ENCODE results near the gene CACNA2D2.

CACNA2D2 gene

DNA sequence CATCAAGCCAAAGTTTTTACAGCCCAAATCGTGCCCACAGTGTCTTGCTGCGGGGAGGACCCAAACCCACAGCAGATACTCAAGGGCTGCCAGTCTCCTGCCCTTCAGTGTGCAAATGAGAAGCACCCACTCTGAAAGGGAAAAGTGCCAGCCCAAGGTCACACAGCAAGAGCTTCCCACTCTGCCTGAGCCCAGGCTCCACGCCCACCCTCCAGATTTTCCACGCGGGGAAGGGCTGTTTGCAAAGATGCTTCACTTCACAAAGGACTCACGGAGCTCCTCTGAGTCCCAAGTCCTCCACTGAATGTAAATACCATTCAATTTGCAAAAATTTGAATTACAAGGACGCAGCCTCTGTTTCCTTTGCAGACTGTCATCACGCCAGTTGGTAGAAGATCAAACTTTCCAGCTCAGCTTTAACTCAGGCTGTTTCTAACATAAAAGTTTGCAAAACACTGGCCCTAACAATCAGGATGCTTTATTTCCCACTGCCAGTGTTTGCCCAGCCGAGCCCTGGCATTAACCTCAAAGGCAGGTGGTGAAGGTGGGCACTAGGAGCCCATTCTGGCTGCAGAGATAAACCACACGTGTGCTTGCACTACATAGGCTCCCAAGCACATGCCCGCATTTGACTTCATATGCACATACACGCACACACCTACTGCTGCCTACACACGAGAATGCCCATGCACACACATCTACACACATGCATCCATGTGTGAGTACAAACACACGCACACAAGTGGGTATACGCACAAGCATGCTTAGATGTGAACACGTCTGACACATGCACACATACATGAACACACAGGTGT is 7.6 kb downstream of the CACNA2D2 start:
- no peak overlapping the region for H3K4me3 ChIP-seq (replicated peaks; ENCODE audit: low read depth, low read length)
- no peak for DNase-seq (ENCODE audit: extremely low read depth, low read depth)
- TF ChIP-seq, protein P1, sequence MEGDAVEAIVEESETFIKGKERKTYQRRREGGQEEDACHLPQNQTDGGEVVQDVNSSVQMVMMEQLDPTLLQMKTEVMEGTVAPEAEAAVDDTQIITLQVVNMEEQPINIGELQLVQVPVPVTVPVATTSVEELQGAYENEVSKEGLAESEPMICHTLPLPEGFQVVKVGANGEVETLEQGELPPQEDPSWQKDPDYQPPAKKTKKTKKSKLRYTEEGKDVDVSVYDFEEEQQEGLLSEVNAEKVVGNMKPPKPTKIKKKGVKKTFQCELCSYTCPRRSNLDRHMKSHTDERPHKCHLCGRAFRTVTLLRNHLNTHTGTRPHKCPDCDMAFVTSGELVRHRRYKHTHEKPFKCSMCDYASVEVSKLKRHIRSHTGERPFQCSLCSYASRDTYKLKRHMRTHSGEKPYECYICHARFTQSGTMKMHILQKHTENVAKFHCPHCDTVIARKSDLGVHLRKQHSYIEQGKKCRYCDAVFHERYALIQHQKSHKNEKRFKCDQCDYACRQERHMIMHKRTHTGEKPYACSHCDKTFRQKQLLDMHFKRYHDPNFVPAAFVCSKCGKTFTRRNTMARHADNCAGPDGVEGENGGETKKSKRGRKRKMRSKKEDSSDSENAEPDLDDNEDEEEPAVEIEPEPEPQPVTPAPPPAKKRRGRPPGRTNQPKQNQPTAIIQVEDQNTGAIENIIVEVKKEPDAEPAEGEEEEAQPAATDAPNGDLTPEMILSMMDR (IDR thresholded peaks at IDR 0.05; ENCODE audit: low read depth, low read length, missing control alignments): no peak

DNA sequence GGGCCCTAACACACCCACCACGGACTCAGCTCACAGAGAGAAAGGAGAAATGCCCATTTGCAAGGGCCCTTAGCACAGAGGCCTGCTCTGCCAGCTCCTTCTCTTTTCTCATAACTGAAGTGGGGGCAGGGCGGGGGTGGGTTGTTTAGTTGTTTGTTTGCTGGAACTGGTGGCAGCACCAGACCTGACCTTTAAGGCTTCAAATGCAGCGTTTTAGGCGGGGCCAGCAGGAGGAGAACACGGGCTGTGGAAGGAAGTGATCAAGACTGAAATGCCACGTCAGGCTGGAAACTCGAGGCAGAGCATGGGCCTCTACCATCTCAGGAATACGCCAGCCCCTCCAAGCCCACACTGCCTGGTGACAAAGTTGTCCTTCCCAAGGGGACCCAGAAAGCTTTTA is 9.3 kb downstream of the CACNA2D2 start:
- TF ChIP-seq, protein P1 (IDR thresholded peaks at IDR 0.05; ENCODE audit: low read depth, low read length, missing control alignments): no peak
- no peak overlapping the region for H3K4me3 ChIP-seq (replicated peaks; ENCODE audit: low read depth, low read length)
- no peak for DNase-seq (ENCODE audit: extremely low read depth, low read depth)

DNA sequence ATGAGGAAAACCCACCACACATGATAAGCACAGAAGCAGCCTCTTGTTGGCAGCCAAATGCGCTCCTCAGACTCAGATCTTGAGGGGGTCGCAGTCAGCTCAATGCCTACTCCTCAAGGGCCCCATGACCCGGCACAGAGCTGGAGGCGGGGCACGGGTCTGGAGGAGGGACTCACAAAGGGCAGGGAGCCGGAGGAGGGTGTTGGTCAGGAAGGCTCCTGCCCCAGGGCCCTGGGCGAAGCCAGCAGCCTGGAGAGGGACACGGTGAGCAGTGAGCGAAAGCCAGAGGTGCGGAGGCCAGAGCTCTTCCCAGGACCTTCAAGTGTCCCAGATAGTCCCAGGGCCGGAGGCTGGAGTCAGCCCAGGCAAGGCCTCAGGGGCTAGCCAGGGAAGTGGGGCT is 9.8 kb downstream of the CACNA2D2 start:
- no peak for DNase-seq (ENCODE audit: extremely low read depth, low read depth)
- TF ChIP-seq, protein P1 (IDR thresholded peaks at IDR 0.05; ENCODE audit: low read depth, low read length, missing control alignments): no peak
- no peak overlapping the region for H3K4me3 ChIP-seq (replicated peaks; ENCODE audit: low read depth, low read length)

DNA sequence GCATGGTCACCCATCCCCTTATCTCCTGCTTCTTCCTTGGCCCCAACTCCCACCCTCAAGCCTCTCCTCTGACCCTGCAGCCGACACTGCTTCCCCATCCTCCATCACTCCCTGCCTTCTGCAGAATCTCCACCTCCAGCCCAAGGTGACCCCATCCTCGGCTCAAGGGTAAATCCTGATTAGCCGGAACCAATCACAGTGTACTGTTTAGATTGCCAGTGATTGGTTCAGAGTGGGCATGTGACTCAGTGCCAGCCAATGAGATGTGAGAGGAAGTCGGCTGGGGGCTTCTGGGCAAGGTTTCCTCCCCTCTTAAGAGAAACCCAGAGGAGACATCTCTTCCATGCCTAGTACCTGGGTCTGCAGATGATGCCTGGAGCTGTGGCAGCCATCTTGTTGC is 10.3 kb downstream of the CACNA2D2 start:
- TF ChIP-seq, protein P1 (IDR thresholded peaks at IDR 0.05; ENCODE audit: low read depth, low read length, missing control alignments): no peak
- H3K4me3 ChIP-seq (replicated peaks; ENCODE audit: low read depth, low read length): no peak overlapping the region
- DNase-seq (ENCODE audit: extremely low read depth, low read depth): no peak

DNA sequence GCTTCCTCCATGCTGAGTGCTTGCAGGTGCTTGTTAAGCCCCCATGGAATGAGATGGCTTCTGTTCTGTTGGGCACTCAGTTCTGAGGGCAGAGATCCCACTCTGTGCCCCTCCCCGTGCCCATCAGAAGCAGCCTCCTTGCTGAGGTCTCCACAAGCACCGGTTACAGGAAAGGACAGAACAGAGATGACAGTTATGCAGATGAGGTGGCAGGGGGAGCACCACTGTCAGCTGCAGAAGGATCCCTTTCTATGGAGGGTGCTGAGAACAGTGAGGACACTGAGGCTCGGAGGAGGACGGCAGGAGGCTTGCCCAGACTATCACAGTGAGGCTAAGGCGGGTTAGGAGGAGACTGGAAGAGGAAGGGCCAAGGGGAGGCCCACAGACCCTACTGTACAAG is 12.4 kb downstream of the CACNA2D2 start:
- TF ChIP-seq, protein P1 (IDR thresholded peaks at IDR 0.05; ENCODE audit: low read depth, low read length, missing control alignments): no peak
- no peak overlapping the region for H3K4me3 ChIP-seq (replicated peaks; ENCODE audit: low read depth, low read length)
- no peak for DNase-seq (ENCODE audit: extremely low read depth, low read depth)

DNA sequence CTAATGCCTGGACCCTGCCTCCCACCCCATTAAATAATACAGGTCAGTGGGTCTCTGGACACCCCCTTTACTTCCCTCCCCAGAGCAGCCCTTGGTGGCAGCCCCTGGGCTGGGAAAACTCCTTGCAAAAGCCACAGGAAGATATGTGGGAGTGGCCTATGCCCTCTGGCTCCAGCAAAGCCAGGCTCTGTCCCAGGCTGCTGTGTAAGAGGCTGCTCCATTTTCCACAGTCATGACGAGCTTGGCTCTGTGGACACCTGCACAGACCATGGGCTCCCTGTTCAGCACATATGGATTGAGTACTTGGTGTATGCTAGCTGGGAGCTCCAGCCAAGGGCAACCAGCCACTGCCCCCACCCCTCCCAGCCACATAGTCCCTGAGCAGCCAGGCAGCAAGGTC is 13.0 kb downstream of the CACNA2D2 start:
- no peak overlapping the region for H3K4me3 ChIP-seq (replicated peaks; ENCODE audit: low read depth, low read length)
- TF ChIP-seq, protein P1 (IDR thresholded peaks at IDR 0.05; ENCODE audit: low read depth, low read length, missing control alignments): no peak
- DNase-seq (ENCODE audit: extremely low read depth, low read depth): no peak

DNA sequence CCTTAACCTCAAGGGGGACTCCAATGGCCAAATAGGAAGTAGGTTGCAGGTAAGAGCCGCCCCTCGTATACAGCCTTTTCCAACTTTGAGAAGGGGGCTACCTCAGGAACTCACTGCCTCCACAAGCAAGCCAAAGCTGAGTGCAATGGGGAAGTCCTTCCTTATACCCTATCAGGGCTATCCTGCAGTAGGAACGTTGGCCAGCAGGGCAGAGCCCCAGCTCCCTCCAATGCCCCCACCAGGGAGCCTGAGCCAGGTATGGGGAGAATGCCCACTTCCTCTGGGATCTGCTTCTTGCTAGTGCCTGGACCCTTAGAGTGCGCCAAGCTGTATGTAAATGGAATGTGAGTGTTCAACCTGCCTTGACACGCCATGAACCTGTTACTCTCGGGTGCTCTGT is 16.3 kb downstream of the CACNA2D2 start:
- TF ChIP-seq, protein P1 (IDR thresholded peaks at IDR 0.05; ENCODE audit: low read depth, low read length, missing control alignments): no peak
- no peak for DNase-seq (ENCODE audit: extremely low read depth, low read depth)
- H3K4me3 ChIP-seq (replicated peaks; ENCODE audit: low read depth, low read length): no peak overlapping the region
